ENCODE measurements around the gene EEF1E1. TPM values are rescaled to one million over a fixed set of nuclear protein-coding genes. Genes with fewer than 3 reads are reported as not detected.

EEF1E1 gene
- total and polyA plus RNA-seq, 7 experiments from 2014 or later: 10.2 to 74.2 (median 23.0) TPM

- intact Hi-C loops (cut with micrococcal nuclease): no loop called here
- H3K4me1 ChIP-seq (ENCODE audit: control insufficient read depth in 2 of 2, insufficient read depth in 2 of 2, low read length in 2 of 2): peaks cover 10% of the 10 kb centered on the region in 2 donors
- H3K4me1 Mint-ChIP-seq: peaks cover 9 to 33% (median 27%) of the 10 kb centered on the region in 7 donors
- no peaks in the 10 kb centered on the region for H3K9me3 Mint-ChIP-seq
- no peak overlapping the region for H3K4me3 ChIP-seq (ENCODE audit: low read length)
- H3K36me3 ChIP-seq (ENCODE audit: control insufficient read depth in 2 of 3, insufficient read depth in 3 of 3, low read length in 3 of 3): peaks cover 0 to 11% (median 0%) of the 10 kb centered on the region in 3 experiments
- POLR2A ChIA-PET: interaction anchor here (2.7 kb wide), 1 partner anchor 35 kb away, joined by 30 read pairs; the partner anchor contains the start of gene EEF1E1
- peak overlapping the region in 5 of 9 donors; percentile 33 to 96 (median 91) for H3K27ac Mint-ChIP-seq
- H3K9me3 ChIP-seq (ENCODE audit: control insufficient read depth in 2 of 3, low read length in 3 of 3): no peaks in the 10 kb centered on the region
- peaks cover 0 to 6% (median 0%) of the 10 kb centered on the region in 5 donors for H3K36me3 Mint-ChIP-seq
- ATAC-seq (no peak), DNase-seq (no peak)
- no peaks in the 10 kb centered on the region for H3K27me3 ChIP-seq (ENCODE audit: control insufficient read depth in 2 of 2, insufficient read depth in 2 of 2, low read length in 2 of 2)
- no peaks in the 10 kb centered on the region for H3K27me3 Mint-ChIP-seq
- CTCF ChIA-PET: interaction anchor here (0.6 kb wide), 1 partner anchor 28 kb away, joined by 3 read pairs; no protein-coding TSS in a partner anchor
- H3K4me3 Mint-ChIP-seq: peak overlapping the region in 1 of 10 donors; percentile 0
- H3K27ac ChIP-seq (ENCODE audit: low read depth, low read length): no peak overlapping the region
Measured at GRCh38 chr6:8066108-8066507, 36.2 kb downstream of the EEF1E1 start.

GRCh38 chr6:8065519-8065911, 36.8 kb downstream of the EEF1E1 start:
- ATAC-seq (no peak), DNase-seq (peak in 1 of 9 donors; percentile 46)
- Histone ChIP-seq H3K27me3 (ENCODE audit: control insufficient read depth in 2 of 2, insufficient read depth in 2 of 2, low read length in 2 of 2) (no peaks in the 10 kb centered on the region), H3K27ac (ENCODE audit: low read depth, low read length) (peak overlapping the region; percentile 92), H3K4me3 (ENCODE audit: low read length) (peak overlapping the region; percentile 89), H3K36me3 (ENCODE audit: control insufficient read depth in 2 of 3, insufficient read depth in 3 of 3, low read length in 3 of 3) (peaks cover 0 to 11% (median 0%) of the 10 kb centered on the region in 3 experiments), H3K9me3 (ENCODE audit: control insufficient read depth in 2 of 3, low read length in 3 of 3) (no peaks in the 10 kb centered on the region), H3K4me1 (ENCODE audit: control insufficient read depth in 2 of 2, insufficient read depth in 2 of 2, low read length in 2 of 2) (peaks cover 10% of the 10 kb centered on the region in 2 donors)
- H3K36me3 Mint-ChIP-seq: peaks cover 0 to 6% (median under 1%) of the 10 kb centered on the region in 5 donors
- peak overlapping the region in 3 of 10 donors; percentile 4 to 95 (median 91) for H3K4me3 Mint-ChIP-seq
- POLR2A ChIA-PET: interaction anchor here (1.1 to 2.7 kb wide), 3 partner anchors 36 to 176 kb away, joined by 3 to 30 read pairs (median 3); partner anchors contain the start of gene EEF1E1
- CTCF ChIA-PET: interaction anchor here (0.6 kb wide), 1 partner anchor 29 kb away, joined by 3 read pairs; no protein-coding TSS in a partner anchor
- H3K9me3 Mint-ChIP-seq: no peaks in the 10 kb centered on the region
- peak overlapping the region; percentile 91 to 97 (median 95) for H3K27ac Mint-ChIP-seq
- H3K27me3 Mint-ChIP-seq: no peaks in the 10 kb centered on the region
- H3K4me1 Mint-ChIP-seq: peaks cover 9 to 33% (median 27%) of the 10 kb centered on the region in 7 donors
- intact Hi-C loops (cut with micrococcal nuclease): loop anchor here in 1 of 2 donors (2.0 kb wide), 2 partner anchors 49 to 153 kb away; no protein-coding TSS in a partner anchor

DNA sequence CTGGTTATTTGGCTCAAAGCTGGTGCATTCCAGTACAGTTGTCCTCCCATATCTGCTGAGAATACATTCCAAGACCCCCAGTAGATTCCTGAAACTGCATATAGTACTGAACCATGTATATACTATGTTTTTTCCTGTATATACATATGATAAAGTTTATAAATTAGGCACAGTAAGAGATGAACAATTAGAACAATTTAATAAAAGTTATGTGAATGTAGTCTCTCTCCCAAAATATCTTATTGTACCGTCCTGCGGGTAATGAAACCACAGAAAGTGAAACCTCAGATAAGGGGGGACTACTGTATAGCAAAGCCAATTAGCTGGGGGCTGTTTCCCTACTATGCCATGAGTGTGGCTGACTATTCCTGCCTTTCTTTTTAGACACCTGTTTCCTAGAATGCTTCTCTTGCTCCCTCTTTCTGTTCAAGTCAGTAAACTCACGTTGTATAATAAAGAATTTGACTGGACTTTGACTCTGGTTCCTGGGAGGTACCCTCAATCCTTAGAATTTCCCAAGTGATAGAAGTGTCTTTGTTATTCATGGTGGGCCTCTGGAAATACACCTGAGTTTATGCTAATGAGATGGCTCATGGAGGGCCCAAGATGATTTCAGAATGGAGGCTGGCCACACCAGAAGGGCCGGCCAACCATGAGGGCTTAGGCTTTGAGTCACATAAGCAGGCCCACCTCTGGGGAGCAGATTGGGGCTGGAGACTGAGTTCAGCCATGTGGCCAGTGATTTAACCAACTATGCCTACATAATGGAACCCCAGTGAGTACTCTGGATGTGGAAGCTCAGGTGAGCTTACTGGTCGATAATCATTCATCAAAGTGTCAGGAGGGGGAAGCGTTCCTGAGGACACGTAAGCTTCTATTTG, 37.5 kb downstream of the EEF1E1 start:
- Mint-ChIP-seq H3K27me3 (no peaks in the 10 kb centered on the region), H3K9me3 (no peaks in the 10 kb centered on the region), H3K27ac (peak overlapping the region; percentile 91 to 97 (median 95)), H3K4me3 (peak overlapping the region; percentile 91 to 98 (median 95)), H3K36me3 (peaks cover 0 to 12% (median 6%) of the 10 kb centered on the region in 5 donors), H3K4me1 (peaks cover 9 to 36% (median 28%) of the 10 kb centered on the region in 7 donors)
- intact Hi-C loops (cut with micrococcal nuclease): loop anchor here (1.0 to 2.0 kb wide), 9 partner anchors 37 to 752 kb away; partner anchors contain the start of genes CAGE1 (in 2 of the 2), EEF1E1 (in 2 of the 2), RIOK1 (in 2 of the 2) and SLC35B3 (in 2 of the 2)
- H3K27me3 ChIP-seq (ENCODE audit: control insufficient read depth in 2 of 2, insufficient read depth in 2 of 2, low read length in 2 of 2): no peaks in the 10 kb centered on the region
- DNase-seq (peak in 1 of 9 donors; percentile 23), ATAC-seq (no peak)
- H3K36me3 ChIP-seq (ENCODE audit: control insufficient read depth in 2 of 3, insufficient read depth in 3 of 3, low read length in 3 of 3): peaks cover 0 to 11% (median 0%) of the 10 kb centered on the region in 3 experiments
- POLR2A ChIA-PET: interaction anchor here (1.0 to 2.7 kb wide), 8 partner anchors 17 to 753 kb away, joined by 3 to 30 read pairs (median 4); partner anchors contain the start of genes CAGE1, EEF1E1 and RIOK1
- CTCF ChIA-PET: interaction anchor here (0.5 to 1.9 kb wide), 5 partner anchors 36 to 375 kb away, joined by 3 to 6 read pairs (median 3); partner anchors contain the start of gene EEF1E1
- peak overlapping the region; percentile 89 for H3K4me3 ChIP-seq (ENCODE audit: low read length)
- H3K9me3 ChIP-seq (ENCODE audit: control insufficient read depth in 2 of 3, low read length in 3 of 3): no peaks in the 10 kb centered on the region
- peaks cover 10% of the 10 kb centered on the region in 2 donors for H3K4me1 ChIP-seq (ENCODE audit: control insufficient read depth in 2 of 2, insufficient read depth in 2 of 2, low read length in 2 of 2)
- peak overlapping the region; percentile 92 for H3K27ac ChIP-seq (ENCODE audit: low read depth, low read length)

DNA sequence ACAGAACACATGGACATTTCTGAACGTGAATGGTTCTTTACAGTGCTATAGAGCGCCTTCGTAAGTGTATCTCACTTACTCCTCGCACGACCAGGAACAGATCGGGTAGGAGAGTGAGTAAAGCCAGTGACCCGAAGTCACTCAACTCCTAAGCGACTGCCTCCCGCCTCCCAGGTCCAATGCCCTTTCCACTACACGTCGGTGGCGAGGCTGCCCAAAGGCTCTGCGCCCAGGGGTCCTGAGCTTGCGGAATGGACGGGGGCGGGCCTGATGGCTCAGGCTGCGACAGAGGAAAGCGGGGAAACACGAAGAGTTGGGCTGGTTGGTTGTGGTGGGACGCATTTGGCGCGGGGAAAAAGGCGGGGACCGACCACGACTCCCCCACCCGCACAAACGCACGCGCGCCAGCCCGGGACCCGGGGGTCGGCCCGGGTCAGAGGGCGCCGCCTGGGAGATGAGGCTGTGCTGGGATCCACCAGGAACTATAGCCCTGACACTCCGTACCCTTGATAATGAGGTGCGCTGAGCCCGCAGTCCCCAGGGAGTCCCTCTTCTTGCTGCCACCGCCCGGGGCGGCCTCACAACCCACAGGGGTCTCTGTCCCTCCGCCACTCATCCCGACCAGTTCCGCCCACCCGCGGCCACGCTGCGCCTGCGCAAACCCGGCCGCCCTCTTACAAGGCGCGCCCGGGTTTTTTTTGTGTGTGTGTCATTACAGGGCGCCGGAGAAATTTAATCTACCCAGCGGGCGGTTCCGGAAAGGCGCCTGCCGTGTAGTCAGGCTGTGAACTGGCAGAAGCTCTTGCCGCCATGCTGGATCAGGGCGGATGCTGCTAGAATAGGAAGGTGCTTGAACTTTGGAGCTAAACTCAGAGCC, 38.3 kb downstream of the EEF1E1 start, which contains the start of gene BLOC1S5:
TSS of gene BLOC1S5 (minus strand) at position 629 of the 877 bp plus-strand sequence. CDS start at position 616, 13 bp downstream.
- H3K27ac Mint-ChIP-seq: peak within 1 kb of the TSS; percentile 91 to 97 (median 95)
- peak; percentile 89 to 99 (median 97) for DNase-seq
- intact Hi-C loops (cut with micrococcal nuclease): loop anchor here (1.0 to 2.0 kb wide), 9 partner anchors 38 to 751 kb away; partner anchors contain the start of genes CAGE1 (in 2 of the 2), EEF1E1 (in 2 of the 2), RIOK1 (in 2 of the 2) and SLC35B3 (in 2 of the 2)
- H3K9me3 Mint-ChIP-seq: no peaks in the 10 kb centered on the region
- H3K4me3 Mint-ChIP-seq: peak within 1 kb of the TSS; percentile 91 to 98 (median 95)
- POLR2A ChIA-PET: interaction anchor here (1.0 to 2.7 kb wide), 8 partner anchors 18 to 752 kb away, joined by 3 to 30 read pairs (median 4); partner anchors contain the start of genes CAGE1, EEF1E1 and RIOK1
- H3K4me1 Mint-ChIP-seq: peaks cover 9 to 38% (median 28%) of the 10 kb centered on the region in 7 donors
- no peaks in the 10 kb centered on the region for H3K27me3 Mint-ChIP-seq
- Histone ChIP-seq H3K4me3 (ENCODE audit: low read length) (peak within 1 kb of the TSS; percentile 89), H3K27ac (ENCODE audit: low read depth, low read length) (peak within 1 kb of the TSS; percentile 92), H3K9me3 (ENCODE audit: control insufficient read depth in 2 of 3, low read length in 3 of 3) (no peaks in the 10 kb centered on the region), H3K27me3 (ENCODE audit: control insufficient read depth in 2 of 2, insufficient read depth in 2 of 2, low read length in 2 of 2) (no peaks in the 10 kb centered on the region), H3K4me1 (ENCODE audit: control insufficient read depth in 2 of 2, insufficient read depth in 2 of 2, low read length in 2 of 2) (peaks cover 10% of the 10 kb centered on the region in 2 donors), H3K36me3 (ENCODE audit: control insufficient read depth in 2 of 3, insufficient read depth in 3 of 3, low read length in 3 of 3) (peaks cover 0 to 11% (median 0%) of the 10 kb centered on the region in 3 experiments)
- peak; percentile 98 for ATAC-seq
- H3K36me3 Mint-ChIP-seq: peaks cover 0 to 12% (median 6%) of the 10 kb centered on the region in 5 donors
- CTCF ChIA-PET: interaction anchor here (0.5 to 1.9 kb wide), 5 partner anchors 37 to 340 kb away, joined by 3 to 6 read pairs (median 3); partner anchors contain the start of gene EEF1E1

GRCh38 chr6:8061736-8062135, 40.6 kb downstream of the EEF1E1 start:
- intact Hi-C loops (cut with micrococcal nuclease): no loop called here
- Histone ChIP-seq H3K27me3 (ENCODE audit: control insufficient read depth in 2 of 2, insufficient read depth in 2 of 2, low read length in 2 of 2) (no peaks in the 10 kb centered on the region), H3K27ac (ENCODE audit: low read depth, low read length) (peak overlapping the region; percentile 10), H3K4me3 (ENCODE audit: low read length) (no peak overlapping the region), H3K4me1 (ENCODE audit: control insufficient read depth in 2 of 2, insufficient read depth in 2 of 2, low read length in 2 of 2) (peaks cover 10% of the 10 kb centered on the region in 2 donors), H3K36me3 (ENCODE audit: control insufficient read depth in 2 of 3, insufficient read depth in 3 of 3, low read length in 3 of 3) (peaks cover 0 to 11% (median 3%) of the 10 kb centered on the region in 3 experiments), H3K9me3 (ENCODE audit: control insufficient read depth in 2 of 3, low read length in 3 of 3) (no peaks in the 10 kb centered on the region)
- Mint-ChIP-seq H3K36me3 (peaks cover 0 to 22% (median 8%) of the 10 kb centered on the region in 5 donors), H3K9me3 (no peaks in the 10 kb centered on the region), H3K27ac (no peak overlapping the region), H3K4me3 (no peak overlapping the region), H3K4me1 (peaks cover 9 to 50% (median 28%) of the 10 kb centered on the region in 7 donors), H3K27me3 (no peaks in the 10 kb centered on the region)
- ChIA-PET CTCF (no interaction called here), POLR2A (no interaction called here)
- no peak for DNase-seq
- no peak for ATAC-seq

Measured in naive thymus-derived CD4-positive, alpha-beta T cell (primary cell).